Neural cell (in vitro differentiated cells): Measurements from ENCODE around the gene POLR1A.

ENCODE experiments used
- CTCF ChIP-seq: fragments of 450-650 bp; IDR thresholded peaks from 2 replicates; pipeline ENCODE4 v1.5.1; 2014; ENCODE audit warnings: antibody characterized with exemption, mild to moderate bottlenecking, moderate library complexity; ENCODE audit not compliant: poor library complexity, severe bottlenecking
- EP300 ChIP-seq: fragments of 450-650 bp; conservative IDR thresholded peaks from 2 replicates; pipeline ENCODE4 v1.6.1; 2014; ENCODE audit warnings: antibody characterized with exemption, mild to moderate bottlenecking, moderate library complexity; ENCODE audit not compliant: poor library complexity, severe bottlenecking
- EZH2 ChIP-seq: fragments of 200-600, 300-800 bp; shearing (Covaris generic), sonication (generic); IDR thresholded peaks from 2 replicates; pipeline ENCODE4 v1.6.1; 2014; ENCODE audit warnings: antibody characterized with exemption, low read length, borderline replicate concordance, mild to moderate bottlenecking; ENCODE audit not compliant: insufficient read depth, poor library complexity, severe bottlenecking
- POLR2AphosphoS5 ChIP-seq: IDR thresholded peaks from 2 replicates; pipeline ENCODE4 v1.6.1; 2012
- RAD21 ChIP-seq: fragments of 450-650 bp; conservative IDR thresholded peaks from 2 replicates; pipeline ENCODE4 v1.6.1; 2014; ENCODE audit warnings: antibody characterized with exemption, mild to moderate bottlenecking, moderate library complexity
- REST ChIP-seq: IDR thresholded peaks from 2 replicates; pipeline ENCODE4 v1.6.1; 2012; ENCODE audit warnings: borderline replicate concordance
- TAF1 ChIP-seq: IDR thresholded peaks from 2 replicates; pipeline ENCODE4 v1.6.1; 2012; ENCODE audit warnings: low read depth

- TF ChIP-seq EP300 (no peak), CTCF (no peak), REST (no peak), EZH2 (no peak), POLR2AphosphoS5 (no peak), TAF1 (no peak), RAD21 (no peak)
Observed at GRCh38 chr2:86142436-86143257, 37.0 kb upstream of the POLR1A start.
